Activated CD4-positive, alpha-beta T cell treated with anti-CD3 and anti-CD28 coated beads, Interleukin-2, Interleukin-6, amounts not matched to agents 100 ng/mL and 50 ng/mL, durations not matched to agents 16 hours and 8 hours (primary cell): Measurements from ENCODE around the gene YES1.
"Not testable (repeated sequence)": the region's sequence is repeated elsewhere in the genome, so short reads cannot be mapped to it uniquely, and the experiment has no call there.

Experiments
- DNase-seq: peaks from one replicate; pipeline ENCODE4 v3.0.0-alpha.2; 2020

Gene YES1

DNA sequence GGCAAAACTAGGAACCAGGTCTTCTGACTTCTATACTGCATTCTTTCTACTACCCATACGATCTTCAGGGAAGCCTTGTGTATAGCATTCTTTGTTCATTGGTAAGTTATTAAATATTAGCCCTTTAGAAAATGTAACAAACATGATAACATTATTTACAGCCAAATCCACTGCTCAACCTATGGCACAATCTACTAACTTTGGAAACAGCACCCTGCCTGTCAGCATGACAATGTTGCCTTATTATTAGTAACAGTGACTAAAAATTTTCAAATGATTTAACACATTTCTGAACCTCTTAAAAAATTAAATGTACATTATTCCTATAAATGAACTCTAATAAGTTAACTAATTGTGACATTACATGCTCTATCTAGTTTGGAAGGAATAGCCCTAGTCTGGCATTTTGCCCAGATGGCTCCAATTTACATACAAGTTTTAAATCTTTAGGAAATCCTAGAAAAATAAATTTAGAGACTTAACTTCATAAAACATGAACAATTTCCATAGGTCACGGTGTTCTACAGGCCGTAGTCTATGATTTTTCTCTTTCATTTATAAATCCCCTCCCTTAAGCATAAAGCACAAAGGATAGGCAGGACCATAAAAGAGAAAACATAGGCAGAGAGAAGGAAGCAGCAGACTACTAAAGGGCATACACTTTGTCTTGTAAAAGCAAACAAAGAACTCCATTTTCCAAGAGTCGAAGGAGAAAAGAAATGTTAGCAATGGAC lies 33.7 kb downstream of the YES1 start:
- DNase-seq: no peak

DNA sequence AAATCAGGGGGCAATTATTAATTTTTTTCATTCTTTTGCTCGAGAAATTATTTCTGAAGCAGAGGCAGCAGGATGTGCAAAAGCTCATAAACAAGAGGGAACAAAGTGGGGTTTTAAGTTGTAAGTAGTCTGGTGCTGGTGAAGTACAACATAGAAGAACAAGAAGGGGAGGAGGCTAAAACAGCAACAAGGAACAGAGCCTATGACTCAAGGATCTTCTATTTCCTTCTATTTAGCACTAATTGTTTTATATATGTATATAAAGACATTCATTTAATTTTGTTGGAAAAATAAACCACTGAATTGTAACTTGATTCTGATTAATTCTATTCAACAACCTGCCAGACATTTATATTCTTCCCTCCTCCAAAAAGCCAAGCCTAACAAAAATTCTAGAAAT lies 35.0 kb downstream of the YES1 start:
- DNase-seq: no peak

DNA sequence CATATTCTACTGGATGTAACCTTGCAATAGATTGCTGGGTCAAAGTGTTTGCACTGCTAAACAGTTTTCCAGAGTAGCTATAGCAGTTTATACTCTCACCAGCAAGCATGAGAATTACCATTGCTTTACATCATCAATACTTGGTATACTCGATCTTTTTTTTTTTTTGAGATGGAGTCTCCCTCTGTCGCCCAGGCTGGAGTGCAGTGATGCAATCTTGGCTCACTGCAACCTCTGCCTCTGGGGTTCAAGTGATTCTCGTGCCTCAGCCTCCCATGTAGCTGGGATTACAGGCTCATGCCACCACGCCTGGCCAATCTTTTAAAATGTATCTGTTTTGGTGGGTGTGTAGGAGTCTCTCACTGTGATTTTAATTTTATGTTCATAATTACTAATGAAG lies 36.0 kb downstream of the YES1 start:
- not testable (repeated sequence) for DNase-seq

DNA sequence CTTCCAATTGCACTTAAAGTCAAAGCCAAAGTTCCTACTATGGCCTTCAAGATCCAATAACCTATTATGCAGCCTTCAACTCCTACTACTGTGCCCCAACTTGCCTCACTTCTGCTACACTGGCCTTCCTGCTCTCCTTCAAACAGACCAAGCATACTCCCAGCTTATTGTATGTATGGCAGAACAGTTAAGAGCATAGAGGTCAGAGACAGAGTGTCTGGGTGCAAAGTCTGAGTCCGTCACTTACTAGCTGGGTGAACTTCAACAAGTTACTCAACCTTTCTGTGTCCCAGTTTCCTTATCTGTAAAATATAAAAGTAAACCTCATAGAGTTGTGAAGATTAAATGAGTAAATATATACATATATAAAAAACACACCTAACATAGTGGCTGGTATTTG lies 37.2 kb downstream of the YES1 start:
- no peak for DNase-seq

- no peak for DNase-seq
Observed at GRCh38 chr18:773980-774624, 37.9 kb downstream of the YES1 start.

DNA sequence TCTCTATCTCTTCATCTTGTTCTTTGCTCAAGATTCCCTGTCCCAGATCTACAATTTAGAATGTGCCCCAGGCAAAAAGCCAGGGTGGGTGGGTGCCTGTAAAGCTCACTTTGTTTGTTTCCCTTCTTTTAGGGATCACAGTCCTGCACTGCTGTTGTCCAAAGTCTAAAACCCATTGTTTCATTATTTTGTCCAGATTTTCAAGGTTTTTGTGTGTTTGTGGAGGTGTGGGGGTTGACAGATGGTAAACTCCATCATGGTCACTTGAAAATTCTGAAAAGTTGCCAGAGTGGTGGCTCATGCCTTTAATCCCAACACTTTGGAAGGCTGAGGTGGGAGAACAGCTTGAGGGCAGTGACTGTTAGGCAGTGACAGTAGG lies 41.5 kb downstream of the YES1 start:
- DNase-seq: no peak

DNA sequence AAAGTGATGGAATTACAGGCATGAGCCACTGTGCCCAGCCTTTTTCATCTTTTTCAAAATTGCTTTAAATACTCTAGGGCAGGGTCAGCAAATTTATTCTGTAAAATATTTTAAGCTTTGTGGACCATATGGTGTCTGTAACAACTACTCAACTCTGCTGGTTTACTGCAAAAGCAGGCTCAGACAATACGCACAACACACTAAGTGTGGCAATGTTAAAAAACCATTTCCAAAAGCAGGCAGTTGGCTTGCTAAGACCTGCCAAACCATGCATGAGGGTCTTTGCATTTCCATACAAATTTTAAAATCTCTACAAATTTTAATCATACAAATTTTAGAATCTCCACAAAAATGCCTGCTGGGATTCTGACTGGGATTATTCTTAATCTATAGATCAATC lies 44.1 kb downstream of the YES1 start:
- no peak for DNase-seq

GRCh38 chr18:767084-767882 lies 44.8 kb downstream of the YES1 start:
- no peak for DNase-seq

DNA sequence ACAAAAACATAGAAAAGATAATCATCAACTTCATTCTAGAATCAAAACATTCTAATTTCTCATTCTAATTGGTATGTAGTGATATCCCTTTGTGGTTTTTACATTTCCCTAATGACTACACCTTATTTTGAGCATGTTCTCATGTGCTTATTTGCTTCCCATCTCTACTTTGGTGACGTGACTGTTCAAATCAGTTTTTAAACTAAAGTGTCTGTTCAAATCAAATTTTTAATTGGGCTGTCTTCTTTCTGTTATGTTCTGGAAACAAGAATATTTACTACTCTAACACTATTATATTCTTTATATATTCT lies 45.5 kb downstream of the YES1 start:
- DNase-seq: no peak

- DNase-seq: no peak
Observed at GRCh38 chr18:765764-766549, 46.1 kb downstream of the YES1 start.

DNA sequence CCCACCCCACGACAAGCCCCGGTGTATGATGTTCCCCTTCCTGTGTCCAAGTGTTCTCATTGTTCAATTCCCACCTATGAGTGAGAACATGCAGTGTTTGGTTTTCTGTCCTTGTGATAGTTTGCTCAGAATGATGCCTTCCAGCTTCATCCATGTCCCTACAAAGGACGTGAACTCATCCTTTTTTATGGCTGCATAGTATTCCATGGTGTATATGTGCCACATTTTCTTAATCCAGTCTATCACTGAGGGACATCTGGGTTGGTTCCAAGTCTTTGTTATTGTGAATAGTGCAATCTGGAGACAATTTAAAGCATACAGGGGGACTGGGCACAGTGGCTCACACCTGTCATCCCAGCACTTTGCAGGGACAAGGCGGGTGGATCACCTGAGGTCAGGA lies 52.2 kb downstream of the YES1 start:
- not testable (repeated sequence) for DNase-seq

DNA sequence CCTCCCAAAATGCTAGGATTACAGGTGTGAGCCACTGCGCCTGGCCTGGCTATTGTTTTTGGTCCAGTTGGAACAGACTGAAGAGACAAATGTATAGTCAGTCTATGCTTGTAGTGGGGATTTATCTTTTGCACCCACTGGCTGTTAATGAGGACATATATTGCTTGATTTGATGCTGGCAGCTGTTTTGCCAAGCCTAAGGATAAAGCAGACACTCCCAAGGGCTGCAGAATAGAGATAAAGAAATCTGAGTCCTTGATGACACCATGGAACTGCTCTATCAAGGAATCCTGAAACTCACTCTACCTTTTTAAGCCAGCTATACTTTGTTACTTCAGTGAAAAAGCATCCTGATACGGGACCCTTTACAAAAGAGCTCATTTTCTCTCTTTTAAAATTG lies 56.5 kb downstream of the YES1 start:
- DNase-seq: no peak

GRCh38 chr18:754656-755055 lies 57.4 kb downstream of the YES1 start:
- DNase-seq: no peak

- no peak for DNase-seq
Observed at GRCh38 chr18:750456-750855, 61.6 kb downstream of the YES1 start.

- no peak for DNase-seq
Observed at GRCh38 chr18:744832-745597, 67.0 kb downstream of the YES1 start.

GRCh38 chr18:741931-742512 lies 70.0 kb downstream of the YES1 start:
- DNase-seq: peak; percentile 53

DNA sequence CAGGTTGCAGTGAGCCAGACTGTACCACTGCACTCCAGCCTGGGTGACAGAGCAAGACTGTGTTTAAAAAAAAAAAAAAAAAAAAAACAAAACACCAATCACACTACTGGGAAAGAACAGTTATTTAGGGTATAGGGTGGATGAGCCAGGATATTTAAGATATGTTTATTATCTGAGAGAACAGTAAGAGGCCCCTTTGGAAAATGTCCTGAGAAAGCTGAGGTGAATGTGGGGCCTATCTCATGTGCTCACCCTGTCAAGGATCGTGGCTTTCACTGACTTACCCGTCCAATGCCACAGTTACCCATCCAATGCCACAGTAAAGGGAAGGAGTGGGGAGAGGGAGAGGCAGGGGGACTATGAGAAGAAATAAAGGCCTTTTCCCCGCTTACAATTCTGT lies 79.7 kb downstream of the YES1 start:
- DNase-seq: no peak

DNA sequence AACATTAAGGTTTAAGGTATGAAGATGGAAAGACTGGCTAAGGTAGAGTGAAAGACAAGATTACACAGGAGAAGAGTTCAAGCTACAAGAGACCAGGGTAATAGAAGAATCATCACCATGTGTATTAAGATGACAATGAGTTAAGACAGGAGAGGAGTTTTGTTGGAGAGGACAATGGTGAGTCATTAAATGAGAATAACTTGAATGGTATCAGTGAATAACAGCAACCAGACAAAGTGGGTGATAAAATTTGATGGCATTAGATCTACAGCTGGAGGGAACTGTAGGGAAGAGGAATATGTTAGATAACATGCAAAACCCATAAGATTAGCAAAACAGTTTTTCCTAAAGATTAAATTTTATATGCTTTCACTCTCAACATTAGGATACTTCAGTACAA lies 80.9 kb downstream of the YES1 start:
- no peak for DNase-seq

GRCh38 chr18:730692-731091 lies 81.3 kb downstream of the YES1 start:
- peak; percentile 28 for DNase-seq

DNA sequence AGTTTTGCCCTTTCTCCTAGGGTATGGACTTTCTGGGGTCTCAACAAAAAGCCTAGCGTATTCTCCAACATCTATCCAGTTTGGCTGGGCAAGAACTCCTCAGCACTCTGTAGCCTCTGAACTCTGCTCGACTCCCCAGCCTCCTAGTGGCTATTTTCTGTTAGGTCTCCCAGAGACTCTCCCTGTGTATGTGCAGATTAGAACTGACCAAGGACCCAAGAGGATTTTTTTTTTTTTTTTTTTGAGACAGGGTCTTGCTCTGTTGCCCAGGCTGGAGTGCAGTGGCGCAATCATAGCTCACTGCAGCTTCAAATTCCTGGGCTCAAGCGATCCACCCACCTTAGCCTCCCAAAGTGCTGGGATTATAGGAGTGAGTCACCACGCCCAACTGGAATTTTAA lies 81.9 kb downstream of the YES1 start:
- not testable (repeated sequence) for DNase-seq

DNA sequence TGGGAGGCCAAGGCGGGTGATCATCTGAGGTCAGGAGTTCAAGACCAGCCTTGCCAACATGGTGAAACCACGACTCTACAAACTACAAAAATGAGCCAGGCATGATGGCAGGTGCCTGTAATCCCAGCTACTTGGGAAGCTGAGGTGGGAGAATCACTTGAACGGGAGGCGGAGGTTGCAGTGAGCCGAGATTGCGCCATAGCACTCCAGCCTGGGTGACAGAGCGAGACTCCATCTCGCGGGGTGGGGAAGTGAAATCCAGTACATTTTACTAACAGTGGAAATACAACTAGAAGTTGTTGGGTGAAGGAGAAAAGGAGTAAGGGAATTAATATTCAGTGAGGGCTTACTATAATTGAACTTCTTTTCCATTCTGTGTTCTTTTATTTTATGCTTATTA lies 86.4 kb downstream of the YES1 start:
- no peak for DNase-seq

DNA sequence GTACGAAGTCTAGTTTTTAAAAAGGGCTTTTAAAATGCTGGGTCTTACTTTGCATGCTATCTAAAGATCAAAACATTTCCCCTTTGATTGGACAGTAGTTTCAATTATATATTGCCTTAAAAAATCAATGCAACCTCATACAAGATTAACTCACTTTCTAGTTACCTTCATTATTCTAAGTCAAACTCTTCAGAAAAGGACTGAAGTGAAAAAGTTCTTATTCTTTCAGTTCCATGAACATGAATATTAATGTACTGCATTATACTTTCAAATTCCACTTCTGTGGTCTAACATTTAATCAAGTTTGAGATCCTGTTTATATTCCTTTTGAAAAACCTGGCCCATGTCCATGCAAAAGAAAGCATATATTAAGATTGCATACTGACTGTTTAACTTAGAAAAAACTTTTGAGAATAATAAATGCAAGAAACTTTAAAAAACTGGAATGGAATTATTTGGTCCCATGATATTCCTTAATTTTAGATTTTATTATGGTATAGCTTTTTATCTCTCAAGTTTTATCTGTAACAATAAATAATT lies 88.4 kb downstream of the YES1 start:
- DNase-seq: no peak
